Cardiac muscle cell (in vitro differentiated cells and primary cell): Measurements from ENCODE around the gene DOK3. TPM values are rescaled to one million over a fixed set of nuclear protein-coding genes. Genes with fewer than 3 reads are reported as not detected.

Source experiments
- DNase-seq, 2 donors: peaks; one replicate each; pipeline versions ENCODE4 v3.0.0 to v3.0.0-alpha.2; 2010 to 2017; ENCODE audit warnings: low read depth in 1 of 2, low spot score in 1 of 2
- H3K27ac ChIP-seq: fragments of 200-600 bp; sonication (generic); 2 replicates; pipeline ENCODE4 v1.5.1; 2016
- H3K27me3 ChIP-seq: fragments of 200-600 bp; sonication (generic); 2 replicates; pipeline ENCODE4 v1.6.0; 2016; ENCODE audit warnings: control low read depth
- H3K36me3 ChIP-seq: fragments of 200-600 bp; sonication (generic); 2 replicates; pipeline ENCODE4 v1.5.1; 2016; ENCODE audit warnings: control low read depth
- H3K4me1 ChIP-seq: fragments of 200-600 bp; sonication (generic); 2 replicates; pipeline ENCODE4 v1.8.1; 2017; ENCODE audit warnings: low read depth, mild to moderate bottlenecking, mixed run types
- H3K4me3 ChIP-seq: fragments of 200-600 bp; sonication (generic); 2 replicates; pipeline ENCODE4 v1.5.1; 2016; ENCODE audit warnings: mild to moderate bottlenecking
- H3K9me3 ChIP-seq: fragments of 200-600 bp; sonication (generic); 2 replicates; pipeline ENCODE4 v1.5.1; 2017; ENCODE audit warnings: low read depth, mild to moderate bottlenecking, control low read depth
- polyA plus RNA-seq: library from polyadenylated mRNA; unstranded; fragments of >200 nt; fragmentation: Nextera tagmentation; extraction: Ambion mirVana; gene quantifications from 2 replicates; pipeline ENCODE4 v1.2.1, GENCODE V29; 2016
- total RNA-seq: library from RNA; depleted of rRNA; stranded (reverse); fragments of >200 nt; gene quantifications from 2 replicates; pipeline ENCODE4 v1.2.3, GENCODE V29; 2016
- TF ChIP-seq, protein P1 (sequence below): IDR thresholded peaks from 2 replicates; pipeline ENCODE4 v1.5.1; 2012; ENCODE audit warnings: low read depth, mild to moderate bottlenecking, low read length

DOK3 gene
- total and polyA plus RNA-seq, 2 experiments from 2014 or later = 2.4 to 3.7 TPM

DNA sequence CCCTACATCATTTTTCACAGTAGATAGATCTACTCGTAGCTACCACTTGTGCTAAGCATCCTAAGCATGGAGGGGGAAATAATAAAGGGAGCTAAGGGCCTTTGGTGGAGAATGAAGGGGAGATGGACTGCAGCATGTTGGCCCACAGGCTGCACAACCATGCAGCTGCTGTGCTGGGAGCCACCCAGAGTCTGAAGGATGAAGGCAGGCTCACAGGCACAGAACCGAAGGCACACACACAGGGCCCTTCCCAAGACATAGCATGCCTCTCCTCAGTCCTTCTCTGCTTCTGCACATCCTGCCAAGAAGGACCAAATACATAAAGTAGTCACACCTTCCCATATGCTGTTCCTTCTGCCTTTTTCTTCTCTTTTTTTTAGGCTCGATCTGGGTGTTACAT lies 38.1 kb upstream of the DOK3 start:
- DNase-seq = no peak
- H3K36me3 ChIP-seq = peaks cover 6% of the 10 kb centered on the region
- TF ChIP-seq, protein P1, sequence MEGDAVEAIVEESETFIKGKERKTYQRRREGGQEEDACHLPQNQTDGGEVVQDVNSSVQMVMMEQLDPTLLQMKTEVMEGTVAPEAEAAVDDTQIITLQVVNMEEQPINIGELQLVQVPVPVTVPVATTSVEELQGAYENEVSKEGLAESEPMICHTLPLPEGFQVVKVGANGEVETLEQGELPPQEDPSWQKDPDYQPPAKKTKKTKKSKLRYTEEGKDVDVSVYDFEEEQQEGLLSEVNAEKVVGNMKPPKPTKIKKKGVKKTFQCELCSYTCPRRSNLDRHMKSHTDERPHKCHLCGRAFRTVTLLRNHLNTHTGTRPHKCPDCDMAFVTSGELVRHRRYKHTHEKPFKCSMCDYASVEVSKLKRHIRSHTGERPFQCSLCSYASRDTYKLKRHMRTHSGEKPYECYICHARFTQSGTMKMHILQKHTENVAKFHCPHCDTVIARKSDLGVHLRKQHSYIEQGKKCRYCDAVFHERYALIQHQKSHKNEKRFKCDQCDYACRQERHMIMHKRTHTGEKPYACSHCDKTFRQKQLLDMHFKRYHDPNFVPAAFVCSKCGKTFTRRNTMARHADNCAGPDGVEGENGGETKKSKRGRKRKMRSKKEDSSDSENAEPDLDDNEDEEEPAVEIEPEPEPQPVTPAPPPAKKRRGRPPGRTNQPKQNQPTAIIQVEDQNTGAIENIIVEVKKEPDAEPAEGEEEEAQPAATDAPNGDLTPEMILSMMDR = no peak
- H3K4me3 ChIP-seq = no peak overlapping the region
- H3K9me3 ChIP-seq = no peaks in the 10 kb centered on the region
- peaks cover 15% of the 10 kb centered on the region for H3K4me1 ChIP-seq
- no peaks in the 10 kb centered on the region for H3K27me3 ChIP-seq
- no peak overlapping the region for H3K27ac ChIP-seq

DNA sequence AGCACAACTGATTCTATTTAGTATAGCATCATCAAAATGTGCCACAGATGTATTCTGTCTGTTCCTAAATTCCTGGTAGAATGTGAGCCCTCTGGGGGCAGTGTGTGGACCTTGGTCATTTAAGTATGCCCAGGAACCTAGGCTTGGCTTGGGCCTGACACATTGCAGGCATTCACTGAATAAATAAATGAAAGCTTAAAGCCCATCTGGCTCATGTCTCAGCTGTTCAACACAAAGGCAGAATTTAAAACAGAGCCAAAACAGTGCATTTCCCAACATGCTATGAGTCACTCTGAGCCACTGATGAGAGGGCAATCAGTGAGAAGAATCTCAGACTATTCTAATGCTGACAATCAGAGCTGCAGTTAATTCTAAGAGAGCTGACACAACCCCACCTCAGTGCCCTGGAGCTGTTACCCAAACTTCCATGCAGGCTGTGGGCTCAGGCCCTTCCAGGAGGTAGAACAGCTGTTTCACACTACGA lies 36.7 kb upstream of the DOK3 start:
- Histone ChIP-seq H3K9me3 (no peaks in the 10 kb centered on the region), H3K4me3 (no peak overlapping the region), H3K27ac (peak overlapping the region; percentile 37), H3K27me3 (no peaks in the 10 kb centered on the region), H3K36me3 (peaks cover 3% of the 10 kb centered on the region), H3K4me1 (peaks cover 15% of the 10 kb centered on the region)
- DNase-seq = peak in 1 of 2 donors; percentile 98
- TF ChIP-seq, protein P1 = peak; percentile 10

DNA sequence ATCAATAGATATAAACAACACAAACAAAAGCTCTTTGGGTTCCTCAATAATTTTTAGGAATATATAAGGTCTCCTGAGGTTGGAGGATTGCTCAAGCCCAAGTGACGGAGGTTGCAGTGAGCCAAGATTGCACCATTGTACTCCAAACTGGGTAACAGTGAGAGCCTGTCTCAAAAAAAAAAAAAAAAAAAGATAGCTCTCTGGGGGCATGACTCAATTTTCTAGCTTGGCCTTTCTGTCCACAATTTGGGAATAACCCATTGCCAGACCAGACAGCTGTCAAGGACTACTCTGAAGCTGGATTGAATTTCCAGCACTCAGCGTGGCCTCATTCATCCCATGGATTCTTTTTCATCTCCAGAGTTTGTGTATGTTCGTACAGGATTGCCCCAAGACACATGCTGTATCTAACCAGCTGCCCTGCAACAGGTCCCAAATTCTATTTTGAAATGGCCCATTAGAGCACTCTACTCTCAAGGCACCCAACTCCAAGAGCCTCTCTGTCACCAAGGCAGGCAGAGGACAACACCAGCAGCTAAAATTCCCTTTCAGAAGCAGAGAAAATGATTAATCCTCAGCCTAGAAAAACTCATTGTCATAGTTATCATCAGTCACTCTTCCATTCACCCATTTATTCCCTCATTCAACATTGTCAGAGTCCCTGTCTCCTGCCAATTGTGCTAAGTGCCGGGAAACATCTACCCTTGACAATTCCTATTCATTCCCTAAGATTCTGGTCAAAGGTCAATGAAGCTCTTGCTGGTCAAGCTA lies 36.0 kb upstream of the DOK3 start:
- no peaks in the 10 kb centered on the region for H3K36me3 ChIP-seq
- TF ChIP-seq, protein P1 = no peak
- H3K27me3 ChIP-seq = no peaks in the 10 kb centered on the region
- H3K4me1 ChIP-seq = peaks cover 15% of the 10 kb centered on the region
- DNase-seq = peak in 1 of 2 donors; percentile 96
- H3K4me3 ChIP-seq = no peak overlapping the region
- peak overlapping the region; percentile 37 for H3K27ac ChIP-seq
- H3K9me3 ChIP-seq = no peaks in the 10 kb centered on the region

DNA sequence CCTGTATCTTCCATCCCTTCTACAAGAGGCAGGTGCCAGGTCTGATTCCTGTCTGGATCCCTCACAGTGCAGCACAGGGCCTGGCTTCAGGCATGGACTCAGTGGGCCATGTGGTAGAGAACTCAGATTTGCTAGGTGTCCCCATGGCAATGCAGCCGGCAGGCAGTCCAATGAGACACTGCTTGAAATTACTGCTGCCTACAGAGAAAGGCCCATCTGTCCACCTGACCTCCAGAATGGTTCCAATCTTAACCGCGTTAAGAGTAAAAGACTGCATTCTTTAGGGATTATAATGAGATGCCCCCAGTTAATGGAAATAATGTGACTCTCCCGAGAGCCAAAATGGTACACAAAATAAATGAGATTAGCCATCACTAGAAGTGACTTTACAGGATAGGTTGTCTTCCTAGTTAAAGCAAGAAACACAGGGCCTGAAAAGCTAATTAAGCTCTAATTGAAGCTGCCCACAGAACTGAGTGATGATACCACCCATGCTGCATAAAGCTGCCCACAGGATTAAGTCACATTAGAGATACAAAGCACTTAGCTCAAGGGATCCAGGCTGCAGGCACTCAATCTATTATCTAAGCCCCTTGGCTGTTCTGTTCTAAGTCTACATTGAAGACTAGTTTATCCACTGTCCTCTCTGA lies 33.3 kb upstream of the DOK3 start:
- H3K9me3 ChIP-seq = no peaks in the 10 kb centered on the region
- H3K27ac ChIP-seq = peak overlapping the region; percentile 75
- H3K4me3 ChIP-seq = no peak overlapping the region
- DNase-seq = no peak
- H3K27me3 ChIP-seq = no peaks in the 10 kb centered on the region
- no peaks in the 10 kb centered on the region for H3K36me3 ChIP-seq
- TF ChIP-seq, protein P1 = no peak
- H3K4me1 ChIP-seq = peaks cover 18% of the 10 kb centered on the region

DNA sequence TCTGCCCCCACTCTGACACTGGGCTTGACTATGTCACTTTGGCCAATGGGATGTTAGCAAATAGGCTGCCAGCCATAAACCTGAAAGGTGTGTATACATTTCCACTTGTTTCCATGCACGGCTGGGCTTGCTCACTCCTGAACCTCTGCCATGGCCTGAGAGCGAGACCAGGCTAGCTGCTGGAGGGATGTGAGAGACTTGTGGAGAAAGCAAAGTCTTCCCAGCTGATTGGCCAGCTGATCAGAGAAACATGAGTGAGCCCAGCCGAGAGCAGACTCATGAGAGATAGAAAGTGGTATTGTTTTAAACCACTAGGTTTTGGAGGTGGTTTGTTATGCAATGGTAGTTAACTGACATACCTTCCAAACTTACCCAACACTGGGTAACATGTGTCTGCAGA lies 30.8 kb upstream of the DOK3 start:
- H3K4me3 ChIP-seq = no peak overlapping the region
- peaks cover 5% of the 10 kb centered on the region for H3K36me3 ChIP-seq
- no peaks in the 10 kb centered on the region for H3K27me3 ChIP-seq
- H3K9me3 ChIP-seq = no peaks in the 10 kb centered on the region
- no peak overlapping the region for H3K27ac ChIP-seq
- no peak for DNase-seq
- TF ChIP-seq, protein P1 = no peak
- peaks cover 23% of the 10 kb centered on the region for H3K4me1 ChIP-seq
